HG03565 (cell line): ENCODE results near the gene ADRB2.
"Not testable (repeated sequence)": the region's sequence is repeated elsewhere in the genome, so short reads cannot be mapped to it uniquely, and the experiment has no call there.

ENCODE experiments used
- ATAC-seq: cut with Tn5 transposase; IDR thresholded peaks from one replicate; pipeline ENCODE4 v1.9.1; 2021; ENCODE audit warnings: mild to moderate bottlenecking, moderate library complexity; ENCODE audit not compliant: unreplicated experiment

Gene ADRB2

DNA sequence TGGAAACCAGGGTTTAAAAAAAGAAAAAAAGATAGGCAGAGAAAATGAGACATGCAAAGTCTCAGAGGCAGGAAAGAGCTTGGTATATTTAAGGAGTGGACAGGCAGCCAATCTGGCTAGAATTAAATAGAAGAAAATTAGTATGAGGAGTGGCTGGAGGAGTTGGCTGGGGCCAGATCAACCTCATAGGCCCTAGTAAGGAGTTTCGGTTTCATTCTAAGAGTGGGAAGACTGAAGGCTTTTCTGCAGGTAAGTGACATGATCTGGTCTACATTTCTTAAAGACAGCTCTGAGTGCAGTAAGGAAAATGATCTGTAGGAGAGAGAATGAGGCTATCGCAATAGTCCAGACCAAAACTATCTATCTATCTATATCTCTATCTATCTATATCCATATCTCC lies 27.5 kb downstream of the ADRB2 start:
- ATAC-seq: peak; percentile 52

DNA sequence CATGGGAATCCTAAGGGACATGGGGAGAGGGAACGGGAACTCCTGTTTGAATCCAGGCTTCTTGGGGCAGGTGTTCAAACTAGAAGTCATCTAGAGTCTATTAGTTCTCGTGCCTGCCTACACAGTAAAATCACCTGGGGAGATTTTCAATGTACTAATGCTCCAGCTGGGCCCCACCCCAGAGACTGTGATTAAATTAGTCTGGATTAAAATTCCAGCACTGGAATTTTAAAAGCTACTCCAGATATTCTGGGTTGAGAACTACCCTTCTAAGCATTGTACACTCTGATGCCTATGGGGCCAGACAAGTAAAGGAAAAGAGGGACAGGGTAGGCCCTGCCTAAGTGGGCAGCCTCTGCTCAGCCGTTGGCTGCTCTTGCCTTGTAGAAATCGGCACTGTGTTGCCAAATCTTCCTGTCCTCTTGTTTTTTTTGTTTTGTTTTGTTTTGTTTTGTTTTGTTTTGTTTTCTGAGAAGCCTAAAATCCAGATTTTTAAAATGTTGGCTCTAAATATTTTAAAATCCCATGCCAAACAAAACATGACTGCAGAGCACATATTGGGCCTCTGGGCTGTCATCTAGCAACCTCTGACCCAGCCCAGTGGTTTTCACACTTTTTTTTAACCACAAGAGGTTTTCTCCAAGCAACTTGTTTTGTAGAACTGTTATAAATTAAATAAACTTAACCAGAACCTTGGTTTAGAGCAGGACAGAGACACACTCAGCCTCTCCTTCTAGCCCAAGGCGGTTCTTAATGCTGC lies 29.0 kb downstream of the ADRB2 start:
- ATAC-seq: no peak

DNA sequence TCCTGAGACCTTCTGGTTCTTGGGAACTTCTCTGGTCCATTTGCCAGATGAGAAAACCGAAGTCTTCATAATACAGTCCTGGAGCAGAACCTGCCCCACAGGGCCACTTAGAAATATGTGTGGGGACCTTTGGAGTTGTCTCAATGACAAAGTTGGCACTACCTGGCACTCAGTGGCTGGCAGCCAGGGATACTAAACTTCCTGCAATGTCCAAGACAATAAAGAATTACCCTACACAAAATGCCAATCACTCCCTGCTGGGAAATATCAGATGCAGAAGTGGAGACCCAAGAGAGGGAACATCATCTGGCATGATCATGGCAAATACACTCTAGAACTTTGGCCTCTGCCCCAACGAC lies 29.6 kb downstream of the ADRB2 start:
- ATAC-seq: no peak

DNA sequence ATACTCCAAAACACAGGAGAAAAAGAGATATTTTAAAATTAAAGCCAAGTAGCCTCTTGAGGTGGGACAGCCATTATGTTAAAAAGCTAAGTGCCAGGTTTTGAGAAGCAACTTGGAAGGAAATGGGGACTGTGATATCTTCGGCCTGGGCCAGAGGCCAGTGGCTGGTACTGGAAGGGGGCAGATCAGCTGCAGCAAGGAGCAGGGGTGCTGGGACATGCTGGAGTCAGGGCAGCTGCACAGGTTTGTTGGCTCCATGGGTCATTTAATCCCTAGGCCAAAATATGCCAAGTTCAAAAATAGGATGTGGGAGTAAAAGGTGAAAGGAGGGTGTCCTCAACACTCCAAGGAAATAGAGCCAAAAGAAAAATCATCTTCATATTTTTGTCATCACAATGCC lies 30.0 kb downstream of the ADRB2 start:
- ATAC-seq: no peak

DNA sequence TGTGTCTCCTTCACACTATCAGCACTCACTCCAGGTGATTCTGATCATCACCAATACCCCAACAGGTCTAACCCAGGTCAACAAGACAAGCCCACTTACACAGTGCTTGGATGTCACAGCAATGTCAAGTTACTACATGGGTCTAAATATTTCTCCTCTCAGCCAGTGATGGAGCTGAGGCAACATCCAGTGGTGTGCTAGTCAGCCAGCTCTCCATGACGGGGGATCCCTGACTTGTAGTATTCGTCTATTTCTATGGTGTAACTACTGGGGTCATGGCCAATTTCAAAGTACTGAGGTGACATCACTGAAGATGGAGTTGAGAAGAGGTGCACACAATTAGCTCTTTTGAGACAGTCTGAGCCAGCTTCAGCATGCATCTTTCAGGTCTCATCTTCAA lies 31.1 kb downstream of the ADRB2 start:
- ATAC-seq: no peak

DNA sequence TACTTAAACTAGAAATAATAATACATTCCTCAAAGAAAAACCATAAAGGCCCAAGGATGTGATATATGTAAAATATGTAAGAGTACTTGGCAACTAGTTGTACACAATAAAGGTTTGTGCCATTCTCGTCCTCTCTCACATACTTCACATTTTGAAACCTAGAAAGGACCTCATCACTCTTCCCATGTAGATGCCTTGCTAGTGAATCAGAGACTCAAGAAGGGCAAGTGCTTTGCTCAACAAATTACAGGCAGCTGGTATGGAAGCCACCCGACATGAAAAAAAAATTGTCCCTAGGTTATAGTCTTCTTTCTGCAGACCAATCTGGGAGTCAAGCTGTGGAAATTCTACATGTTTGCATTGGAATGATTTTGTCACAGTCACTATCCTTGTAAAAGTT lies 31.7 kb downstream of the ADRB2 start:
- ATAC-seq: no peak

DNA sequence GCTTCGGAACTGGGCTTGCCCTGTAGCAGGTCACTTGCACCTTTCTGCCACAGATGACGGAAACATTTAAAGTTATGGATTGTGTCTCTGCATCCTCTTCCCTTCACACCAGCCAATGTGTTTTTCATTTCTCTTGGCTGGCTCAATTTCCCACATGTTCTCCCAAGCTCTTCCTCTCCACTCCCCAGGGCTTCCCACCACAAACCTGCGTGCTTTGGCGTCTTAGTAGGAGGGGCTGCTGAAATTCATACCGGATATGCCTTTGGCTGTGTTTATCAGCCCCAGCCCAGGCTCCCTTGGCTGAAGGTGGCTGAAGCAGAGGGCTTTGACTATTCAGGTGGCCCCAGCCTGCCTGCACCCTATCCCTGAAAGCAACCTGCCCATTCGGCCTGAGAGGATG lies 32.1 kb downstream of the ADRB2 start:
- no peak for ATAC-seq

DNA sequence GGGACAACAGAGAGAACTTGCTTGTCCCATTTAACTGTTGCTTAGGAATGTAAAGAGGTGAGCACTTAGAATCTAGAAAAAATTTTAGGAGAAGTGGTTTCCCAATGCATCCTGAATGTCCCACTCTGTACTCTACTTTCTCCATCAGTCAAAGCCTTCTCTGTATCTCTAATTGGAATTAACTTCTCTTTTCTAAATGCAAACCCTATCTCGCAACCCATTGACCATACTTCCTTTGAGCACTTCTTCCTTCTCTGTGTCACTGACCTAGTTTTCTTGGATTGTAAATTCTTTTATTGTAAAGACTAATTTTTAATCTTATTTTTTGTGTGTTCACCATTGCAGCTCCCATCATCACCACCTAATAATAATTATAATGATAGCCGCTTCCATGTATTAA lies 33.3 kb downstream of the ADRB2 start:
- ATAC-seq: no peak

DNA sequence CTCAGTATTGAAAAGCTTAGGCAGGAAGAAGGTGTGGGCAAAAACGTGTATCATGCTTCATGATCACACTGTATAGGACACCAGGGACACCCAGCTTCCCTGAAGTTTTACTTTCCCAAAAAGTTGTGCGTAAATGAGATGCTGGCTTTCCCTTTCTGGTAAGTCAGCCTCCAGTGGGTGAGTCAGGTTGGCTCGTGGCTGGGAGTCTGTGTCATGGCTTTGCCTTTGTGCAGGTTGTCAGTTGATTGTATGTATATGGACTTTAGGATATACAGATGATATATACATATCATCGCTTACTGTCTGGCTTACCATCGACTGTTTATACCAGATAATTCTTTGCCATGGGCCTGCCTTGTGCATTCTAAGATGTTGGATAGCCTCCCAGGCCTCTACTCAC lies 34.2 kb downstream of the ADRB2 start:
- no peak for ATAC-seq

DNA sequence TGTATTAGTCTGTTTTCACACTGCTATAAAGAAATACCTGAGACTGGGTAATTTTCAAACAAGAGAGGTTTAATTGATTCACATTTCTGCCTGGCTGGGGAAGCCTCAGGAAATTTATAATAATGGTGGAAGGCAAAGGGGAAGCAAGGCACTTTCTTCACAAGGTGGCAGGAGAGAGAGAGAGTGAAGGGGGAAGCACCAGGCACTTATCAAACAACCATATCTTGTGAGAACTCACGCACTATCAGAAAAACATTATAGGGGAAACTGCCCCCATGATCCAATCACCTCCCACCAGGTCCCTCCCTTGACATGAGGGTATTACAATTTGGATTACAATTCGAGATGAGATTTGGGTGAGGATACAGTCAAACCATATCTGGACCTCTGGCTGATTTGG lies 34.7 kb downstream of the ADRB2 start:
- ATAC-seq: no peak

DNA sequence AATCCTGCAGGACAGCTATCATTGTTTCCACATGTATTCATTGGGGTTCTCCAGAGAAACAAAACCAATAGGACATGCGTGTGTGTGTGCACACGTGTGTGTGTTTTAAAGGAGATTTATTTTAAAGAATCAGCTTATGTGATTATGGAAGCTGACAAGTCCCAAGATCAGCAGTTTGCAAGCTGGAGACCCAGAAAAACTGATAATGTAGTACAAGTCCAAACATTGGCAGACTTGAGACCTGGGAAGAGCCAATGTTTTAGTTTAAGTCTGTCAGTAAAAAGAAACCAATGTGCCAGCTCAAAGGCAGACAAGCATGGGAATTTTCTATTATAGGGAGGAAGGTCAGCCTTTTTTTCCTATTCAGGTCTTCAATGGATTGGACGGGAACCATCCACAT lies 35.3 kb downstream of the ADRB2 start:
- no peak for ATAC-seq

DNA sequence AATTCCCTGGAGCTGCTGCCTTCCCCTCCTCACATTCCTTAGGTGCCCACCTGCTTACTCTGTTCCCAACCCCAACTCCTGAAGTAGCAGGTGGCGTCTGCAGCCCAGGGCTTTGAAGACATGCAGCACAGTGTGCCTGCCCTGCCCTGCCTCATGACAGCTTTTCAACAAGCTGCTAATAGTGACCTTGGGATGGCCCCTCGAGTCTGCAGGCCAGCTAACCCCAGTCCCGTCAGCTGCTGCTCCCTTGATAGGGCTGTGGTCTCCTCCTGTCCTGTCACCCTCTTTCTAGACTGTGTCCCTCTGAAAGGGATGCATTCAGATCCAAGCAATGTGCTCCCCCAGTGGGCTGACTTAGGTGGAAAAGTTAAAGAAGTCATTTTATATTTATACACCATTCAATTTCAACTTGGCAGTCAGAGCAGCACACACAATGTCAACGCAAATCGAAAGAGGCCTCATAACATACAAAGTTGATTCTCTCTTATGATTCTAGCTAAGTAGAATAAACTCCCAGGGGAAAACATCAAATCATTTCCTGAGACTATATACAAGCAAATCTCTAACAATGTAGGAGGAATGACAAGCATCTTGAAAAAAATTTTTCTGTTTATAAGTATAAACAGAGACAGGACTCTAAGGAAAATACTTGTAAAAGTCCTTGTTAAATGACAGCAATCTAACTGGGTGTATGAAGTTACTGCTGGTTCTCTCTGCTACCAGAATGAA lies 37.9 kb downstream of the ADRB2 start:
- ATAC-seq: no peak

DNA sequence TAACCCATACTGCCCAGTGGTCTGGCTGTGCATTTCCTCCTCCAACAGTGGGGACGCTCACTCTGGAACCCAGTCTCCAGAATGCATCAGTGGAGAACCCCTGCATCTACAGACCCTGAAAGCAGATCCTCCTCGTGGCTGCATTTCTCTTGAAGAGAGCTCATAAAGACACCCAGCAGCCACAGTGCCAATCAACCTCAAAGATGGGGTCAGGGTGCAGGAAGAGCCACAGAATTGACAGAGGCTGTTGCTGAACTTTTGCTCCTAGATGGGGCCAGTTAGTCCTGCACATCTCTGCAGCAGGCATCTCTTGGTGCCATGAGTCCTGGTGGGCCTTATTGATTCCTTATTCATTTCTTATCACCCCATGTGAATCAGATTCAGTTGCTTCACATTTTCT lies 39.6 kb downstream of the ADRB2 start:
- ATAC-seq: no peak

DNA sequence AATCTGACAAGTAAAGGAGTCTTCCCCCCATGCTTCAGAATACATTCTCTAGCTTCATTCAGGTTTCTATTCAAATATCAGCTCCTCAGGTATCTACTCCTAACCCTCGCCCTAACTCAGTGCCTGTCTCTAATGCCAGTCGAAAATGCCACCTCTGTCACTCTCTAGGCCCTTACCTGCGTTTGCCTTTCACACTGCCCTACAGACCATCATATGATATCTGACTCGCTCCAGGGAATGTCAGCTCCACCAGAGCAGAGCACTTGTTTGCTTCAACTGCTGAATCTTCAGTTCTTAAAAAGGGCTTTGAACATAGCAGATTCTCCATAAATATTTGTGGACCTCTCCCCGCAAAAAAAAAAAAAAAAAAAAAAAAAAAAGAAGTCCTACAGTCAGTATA lies 46.7 kb downstream of the ADRB2 start:
- no peak for ATAC-seq

DNA sequence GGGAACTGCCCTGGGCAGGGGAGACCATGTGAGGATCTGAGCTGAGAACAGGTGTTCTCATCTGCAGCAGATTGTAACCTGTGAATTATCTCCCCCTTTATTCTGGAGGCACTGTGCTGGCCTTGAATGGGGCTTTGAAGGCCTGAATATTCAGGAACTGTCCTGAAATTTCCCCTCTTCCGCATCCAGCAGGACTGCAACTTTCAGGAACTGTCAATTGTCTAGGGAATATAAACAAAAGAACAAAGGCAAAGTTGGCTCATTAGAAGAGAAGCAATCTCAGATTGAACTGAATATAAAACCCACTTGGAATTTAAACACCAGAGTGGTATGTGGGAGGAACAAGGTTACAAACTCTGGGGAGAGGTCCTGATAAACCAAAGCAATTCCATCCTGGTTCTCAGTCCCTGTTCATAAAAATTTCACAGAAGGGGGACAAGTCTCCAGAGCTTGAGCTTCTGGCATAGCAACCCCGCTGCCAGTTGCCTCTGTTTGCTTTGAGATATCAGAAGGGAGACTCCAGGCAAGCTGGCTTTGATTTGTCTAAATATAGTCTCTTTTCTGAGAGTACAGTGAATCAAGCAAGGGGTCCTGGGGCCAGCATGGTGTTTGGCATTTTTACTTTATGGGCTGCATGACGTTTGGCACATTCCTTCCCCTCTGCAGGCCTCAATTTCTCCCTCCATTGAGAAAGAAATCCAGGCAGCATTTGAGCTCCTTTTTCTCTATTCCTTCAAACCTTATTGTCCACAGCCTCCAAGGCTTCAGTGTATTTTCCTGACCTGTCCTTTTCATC lies 47.5 kb downstream of the ADRB2 start:
- ATAC-seq: no peak

DNA sequence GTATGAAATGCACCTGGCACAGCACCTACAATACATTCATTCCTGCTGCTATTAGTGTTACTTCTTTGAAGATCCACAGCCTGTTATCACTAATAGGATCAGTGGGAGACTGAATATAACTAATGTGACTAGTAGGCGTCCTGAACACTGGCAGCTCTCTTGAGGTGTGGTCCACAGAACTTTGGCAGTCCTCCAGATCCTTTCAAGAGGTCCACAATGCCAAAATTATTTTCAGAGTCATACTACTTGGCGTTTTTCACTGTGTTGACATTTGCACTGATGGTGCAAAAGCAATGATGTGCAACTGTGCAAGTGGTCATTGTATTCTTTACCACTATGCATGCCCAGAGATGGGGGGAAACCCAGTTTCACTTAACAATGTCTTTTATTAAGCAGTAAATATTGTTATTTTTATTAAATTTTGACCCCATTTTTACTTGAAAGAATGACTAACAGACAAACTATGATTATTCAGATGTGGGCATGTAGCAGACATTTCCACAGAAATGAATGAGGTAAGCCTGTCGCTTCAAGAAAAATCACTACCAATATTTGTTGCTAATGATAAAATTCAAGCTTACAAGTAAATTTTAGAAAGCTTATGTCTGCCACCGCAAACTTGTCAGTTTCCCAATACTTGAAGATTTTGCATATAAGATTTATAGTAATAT lies 48.9 kb downstream of the ADRB2 start:
- ATAC-seq: no peak

DNA sequence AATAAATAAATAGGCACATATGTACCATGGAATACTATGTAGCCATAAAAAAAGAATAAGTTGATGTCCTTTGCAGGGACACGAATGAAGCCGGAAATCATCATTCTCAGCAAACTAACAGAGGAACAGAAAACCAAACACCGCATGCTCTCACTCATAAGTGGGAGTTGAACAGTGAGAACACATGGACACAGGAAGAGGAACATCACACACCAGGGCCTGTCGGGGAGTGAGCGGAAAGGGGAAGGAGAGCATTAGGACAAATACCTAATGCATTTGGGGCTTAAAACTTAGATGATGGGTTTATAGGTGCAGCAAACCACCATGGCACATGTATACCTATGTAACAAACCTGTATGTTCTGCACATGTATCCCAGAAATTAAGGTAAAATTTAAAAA lies 51.0 kb downstream of the ADRB2 start:
- ATAC-seq: not testable (repeated sequence)
